Measurements from ENCODE around the gene CIC. TPM values are rescaled to one million over a fixed set of nuclear protein-coding genes. Genes with fewer than 3 reads are reported as not detected.

Gene CIC
- total RNA-seq, 1 experiment from 2014 or later: 54.0 TPM

DNA sequence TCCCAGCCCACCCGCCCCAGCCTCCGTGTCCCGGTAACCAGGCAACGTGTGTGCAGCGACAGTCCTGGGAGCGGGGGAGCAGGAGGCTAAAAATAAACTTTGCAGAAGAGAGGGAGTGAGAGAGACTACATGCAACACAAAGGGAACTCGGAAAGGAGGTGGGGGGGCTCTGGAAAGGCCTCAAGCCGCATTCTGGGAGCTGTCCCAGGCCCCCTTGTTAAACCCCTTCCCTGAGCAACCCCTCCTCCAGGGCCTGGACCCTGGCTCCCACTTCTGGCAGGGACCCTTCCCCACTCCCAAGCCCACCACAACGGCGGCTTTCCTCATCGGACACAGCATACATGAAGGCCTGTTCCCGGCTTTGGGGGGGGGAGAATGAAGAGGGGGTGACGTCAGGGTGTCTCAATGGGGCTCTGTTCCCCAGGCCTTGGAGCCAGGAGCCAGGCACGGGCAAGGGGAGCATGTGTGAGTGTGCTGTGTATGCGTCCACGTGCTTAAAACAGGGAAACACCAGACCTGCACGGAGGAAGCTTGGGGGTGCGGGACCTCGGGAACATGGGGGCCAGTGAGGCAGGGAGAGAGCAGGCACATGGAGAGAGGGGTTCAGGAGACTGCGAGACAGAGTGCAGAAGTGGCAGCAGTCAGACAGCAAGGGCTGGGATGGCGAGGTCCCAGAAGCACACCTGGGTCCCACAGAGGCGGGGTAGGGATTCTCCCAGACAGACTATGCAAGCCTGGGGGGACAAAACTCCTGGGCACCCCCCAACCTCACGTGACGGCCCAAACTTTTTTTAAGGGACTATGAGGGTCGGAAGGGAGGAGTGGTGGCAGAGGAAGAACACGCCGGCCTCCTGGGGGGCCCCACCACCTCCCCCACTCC is 16.4 kb upstream of the CIC start:
- H3K27ac ChIP-seq (ENCODE audit: insufficient read length, low read depth, low read length): no peak overlapping the region
- no peak overlapping the region for H2BK12ac ChIP-seq (ENCODE audit: insufficient read length, low read depth, low read length)
- no peaks in the 10 kb centered on the region for H3K79me1 ChIP-seq (ENCODE audit: insufficient read depth, low read depth, low read length, poor library complexity, severe bottlenecking)
- peaks cover 5% of the 10 kb centered on the region; the same call in 1 of the 2 replicates for H3K79me2 ChIP-seq (ENCODE audit: insufficient read depth, low read length)
- H2BK120ac ChIP-seq (ENCODE audit: low read depth, low read length, poor library complexity, severe bottlenecking): no peak overlapping the region
- TF ChIP-seq, protein P1, sequence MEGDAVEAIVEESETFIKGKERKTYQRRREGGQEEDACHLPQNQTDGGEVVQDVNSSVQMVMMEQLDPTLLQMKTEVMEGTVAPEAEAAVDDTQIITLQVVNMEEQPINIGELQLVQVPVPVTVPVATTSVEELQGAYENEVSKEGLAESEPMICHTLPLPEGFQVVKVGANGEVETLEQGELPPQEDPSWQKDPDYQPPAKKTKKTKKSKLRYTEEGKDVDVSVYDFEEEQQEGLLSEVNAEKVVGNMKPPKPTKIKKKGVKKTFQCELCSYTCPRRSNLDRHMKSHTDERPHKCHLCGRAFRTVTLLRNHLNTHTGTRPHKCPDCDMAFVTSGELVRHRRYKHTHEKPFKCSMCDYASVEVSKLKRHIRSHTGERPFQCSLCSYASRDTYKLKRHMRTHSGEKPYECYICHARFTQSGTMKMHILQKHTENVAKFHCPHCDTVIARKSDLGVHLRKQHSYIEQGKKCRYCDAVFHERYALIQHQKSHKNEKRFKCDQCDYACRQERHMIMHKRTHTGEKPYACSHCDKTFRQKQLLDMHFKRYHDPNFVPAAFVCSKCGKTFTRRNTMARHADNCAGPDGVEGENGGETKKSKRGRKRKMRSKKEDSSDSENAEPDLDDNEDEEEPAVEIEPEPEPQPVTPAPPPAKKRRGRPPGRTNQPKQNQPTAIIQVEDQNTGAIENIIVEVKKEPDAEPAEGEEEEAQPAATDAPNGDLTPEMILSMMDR (conservative IDR thresholded peaks at IDR 0.05): no peak
- no peak overlapping the region for H4K8ac ChIP-seq (replicated peaks; ENCODE audit: insufficient read length, low read depth, low read length)
- Mint-ChIP-seq H3K27ac (peak overlapping the region; percentile 80 to 98 (median 94)), H3K4me1 (peaks cover 22 to 40% of the 10 kb centered on the region in 2 experiments), H3K9me3 (no peaks in the 10 kb centered on the region), H3K4me3 (peak overlapping the region; percentile 87 to 92), H3K27me3 (ENCODE audit: low read depth) (peaks cover 14% of the 10 kb centered on the region), H3K36me3 (ENCODE audit: insufficient read depth in 1 of 3, low read depth in 3 of 3) (peaks cover 5 to 22% (median 18%) of the 10 kb centered on the region in 3 experiments; a peak in 6 of 7 replicates)
- H4K91ac ChIP-seq (ENCODE audit: insufficient read length, low read depth, low read length): no peak overlapping the region
- H2AK5ac ChIP-seq (ENCODE audit: insufficient read length, low read length): no peak overlapping the region
- no peak overlapping the region for H2AFZ ChIP-seq (ENCODE audit: low read length)
- no peak overlapping the region for H3K23ac ChIP-seq (ENCODE audit: insufficient read length, low read depth, low read length)
- H2BK20ac ChIP-seq (ENCODE audit: low read depth, low read length, poor library complexity, severe bottlenecking): no peak overlapping the region
- H3K4me1 ChIP-seq (ENCODE audit: insufficient read depth, low read length): peaks cover 6% of the 10 kb centered on the region; the same call in 1 of the 2 replicates
- no peak overlapping the region for H2BK15ac ChIP-seq (ENCODE audit: low read depth, low read length)
- H3K4ac ChIP-seq (ENCODE audit: low read depth, low read length): no peak overlapping the region
- no peak overlapping the region for H3K9ac ChIP-seq (ENCODE audit: extremely low read depth, insufficient read length, low read length)
- H3K27me3 ChIP-seq (ENCODE audit: insufficient read depth, low read length): no peaks in the 10 kb centered on the region
- H3K23me2 ChIP-seq (ENCODE audit: insufficient read length, low read depth, low read length, poor library complexity, severe bottlenecking): peaks cover 14% of the 10 kb centered on the region
- no peak overlapping the region for H4K5ac ChIP-seq (ENCODE audit: insufficient read length, low read depth, low read length)
- no peaks in the 10 kb centered on the region for H3K9me3 ChIP-seq (ENCODE audit: control insufficient read depth, low read depth, low read length)
- DNase-seq: no peak
- no peak overlapping the region for H3K18ac ChIP-seq (ENCODE audit: insufficient read length, low read depth, low read length)
- H3K4me2 ChIP-seq (ENCODE audit: insufficient read depth, insufficient read length, low read length): peak overlapping the region; percentile 54
- peak overlapping the region; percentile 60 for H3K14ac ChIP-seq (ENCODE audit: insufficient read depth, low read length)
- no peaks in the 10 kb centered on the region for H4K20me1 ChIP-seq (ENCODE audit: control insufficient read depth, insufficient read depth, insufficient read length)
- no CpG with 5 or more reads among the region's 27 CpGs for WGBS (ENCODE audit: extremely low coverage, insufficient read length, low lambda C conversion rate)
- no peak overlapping the region for H2BK5ac ChIP-seq (ENCODE audit: insufficient read length, low read length)
- no peak overlapping the region for H3K56ac ChIP-seq (ENCODE audit: insufficient read length, low read depth, low read length)
- no peak overlapping the region for H3T11ph ChIP-seq (ENCODE audit: low read length)
